Measurements from ENCODE around the gene ETS1.
A peak's percentile ranks its signal among the peaks of the same experiment; 100 is the strongest.

ETS1 gene

GRCh38 chr11:128491195-128491936 is 96.0 kb downstream of the ETS1 start:
- Histone ChIP-seq H3K36me3 (ENCODE audit: insufficient read depth, low read length) (peaks cover 72% of the 10 kb centered on the region), H3K27ac (ENCODE audit: low read length) (peak overlapping the region; percentile 26), H3K4me1 (ENCODE audit: insufficient read depth, low read length) (peaks cover 31% of the 10 kb centered on the region), H3K27me3 (ENCODE audit: insufficient read depth, low read length, poor library complexity) (no peaks in the 10 kb centered on the region), H3K9ac (ENCODE audit: low read depth, low read length) (no peak overlapping the region), H2AFZ (ENCODE audit: low read depth, low read length) (no peak overlapping the region), H3K4me3 (ENCODE audit: low read depth in 1 of 2, low read length in 2 of 2) (no peak overlapping the region), H3K79me2 (ENCODE audit: insufficient read depth, low read length) (peaks cover 87% of the 10 kb centered on the region), H4K20me1 (ENCODE audit: insufficient read depth, low read length) (peaks cover 48% of the 10 kb centered on the region), H3K9me3 (ENCODE audit: insufficient read depth, low read length, severe bottlenecking) (no peaks in the 10 kb centered on the region), H3K4me2 (ENCODE audit: insufficient read depth, low read length) (no peak overlapping the region)
- DNase-seq (no peak), ATAC-seq (ENCODE audit: insufficient read depth, low read depth) (peak; percentile 17; the same call in 1 of the 3 replicates)
- no peak for TF ChIP-seq CTCF (IDR thresholded peaks at IDR 0.05; ENCODE audit: borderline replicate concordance, extremely low read depth, low read length, poor library complexity, severe bottlenecking)
- no peak for TF ChIP-seq EZH2 (IDR thresholded peaks at IDR 0.05; ENCODE audit: borderline replicate concordance, low read depth, low read length, severe bottlenecking)

- H3K27ac ChIP-seq (ENCODE audit: low read length): no peak overlapping the region
These were observed 97.3 kb downstream of the ETS1 start for GRCh38 chr11:128490092-128490491.

GRCh38 chr11:128488471-128488870 is 98.9 kb downstream of the ETS1 start:
- Histone ChIP-seq H4K20me1 (ENCODE audit: insufficient read depth, low read length) (peaks cover 31% of the 10 kb centered on the region), H3K27ac (ENCODE audit: low read length) (no peak overlapping the region), H3K9me3 (ENCODE audit: insufficient read depth, low read length, severe bottlenecking) (no peaks in the 10 kb centered on the region), H3K4me3 (ENCODE audit: low read depth in 1 of 2, low read length in 2 of 2) (no peak overlapping the region), H3K9ac (ENCODE audit: low read depth, low read length) (no peak overlapping the region), H3K27me3 (ENCODE audit: insufficient read depth, low read length, poor library complexity) (no peaks in the 10 kb centered on the region), H3K4me1 (ENCODE audit: insufficient read depth, low read length) (peaks cover 17% of the 10 kb centered on the region), H3K79me2 (ENCODE audit: insufficient read depth, low read length) (peaks cover 72% of the 10 kb centered on the region), H2AFZ (ENCODE audit: low read depth, low read length) (no peak overlapping the region), H3K4me2 (ENCODE audit: insufficient read depth, low read length) (no peak overlapping the region), H3K36me3 (ENCODE audit: insufficient read depth, low read length) (peaks cover 95% of the 10 kb centered on the region)
- DNase-seq: no peak
- TF ChIP-seq CTCF (IDR thresholded peaks at IDR 0.05; ENCODE audit: borderline replicate concordance, extremely low read depth, low read length, poor library complexity, severe bottlenecking): no peak
- no peak for TF ChIP-seq EZH2 (IDR thresholded peaks at IDR 0.05; ENCODE audit: borderline replicate concordance, low read depth, low read length, severe bottlenecking)
- ATAC-seq (ENCODE audit: insufficient read depth, low read depth): no peak

More at GRCh38 chr11:128490092-128490491, 97.3 kb downstream of the ETS1 start:
- Histone ChIP-seq H2AFZ (ENCODE audit: low read depth, low read length) (no peak overlapping the region), H3K4me1 (ENCODE audit: insufficient read depth, low read length) (peaks cover 25% of the 10 kb centered on the region), H3K27me3 (ENCODE audit: insufficient read depth, low read length, poor library complexity) (no peaks in the 10 kb centered on the region), H3K79me2 (ENCODE audit: insufficient read depth, low read length) (peaks cover 77% of the 10 kb centered on the region), H3K4me3 (ENCODE audit: low read depth in 1 of 2, low read length in 2 of 2) (no peak overlapping the region), H4K20me1 (ENCODE audit: insufficient read depth, low read length) (peaks cover 42% of the 10 kb centered on the region), H3K36me3 (ENCODE audit: insufficient read depth, low read length) (peaks cover 84% of the 10 kb centered on the region), H3K9ac (ENCODE audit: low read depth, low read length) (no peak overlapping the region), H3K9me3 (ENCODE audit: insufficient read depth, low read length, severe bottlenecking) (no peaks in the 10 kb centered on the region), H3K4me2 (ENCODE audit: insufficient read depth, low read length) (no peak overlapping the region)
- no peak for TF ChIP-seq CTCF (IDR thresholded peaks at IDR 0.05; ENCODE audit: borderline replicate concordance, extremely low read depth, low read length, poor library complexity, severe bottlenecking)
- TF ChIP-seq EZH2 (IDR thresholded peaks at IDR 0.05; ENCODE audit: borderline replicate concordance, low read depth, low read length, severe bottlenecking): no peak
- ATAC-seq (ENCODE audit: insufficient read depth, low read depth): no peak
- DNase-seq: no peak

All from DND-41 (cell line).